NCI-H1092 (cell line): ENCODE measurements around the gene ZCCHC2.
A peak's percentile ranks its signal among the peaks of the same experiment; 100 is the strongest.

ENCODE experiments used
- DNase-seq: peaks from one replicate; lab custom pipeline; 2025; lab: John Stamatoyannopoulos, UW

Gene ZCCHC2

DNA sequence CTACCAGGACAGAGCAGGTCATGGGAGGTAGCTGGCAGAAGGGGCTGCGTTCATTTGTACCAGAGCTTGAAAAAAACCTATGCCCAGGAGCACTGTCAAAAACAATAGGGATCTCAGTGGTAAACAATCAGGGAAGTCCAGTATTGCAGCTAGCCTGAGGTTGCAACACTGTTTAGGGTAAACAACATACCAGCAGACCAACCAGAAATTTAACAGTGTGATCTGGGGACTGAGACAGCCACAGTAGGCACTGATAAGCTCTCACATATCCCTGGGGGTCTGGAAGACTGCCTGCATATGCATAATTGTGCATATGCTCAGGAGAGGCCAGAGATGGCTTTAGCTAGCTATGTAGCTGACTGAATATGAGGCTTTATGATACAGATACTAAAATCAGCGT, 12.0 kb upstream of the ZCCHC2 start:
- no peak for DNase-seq

DNA sequence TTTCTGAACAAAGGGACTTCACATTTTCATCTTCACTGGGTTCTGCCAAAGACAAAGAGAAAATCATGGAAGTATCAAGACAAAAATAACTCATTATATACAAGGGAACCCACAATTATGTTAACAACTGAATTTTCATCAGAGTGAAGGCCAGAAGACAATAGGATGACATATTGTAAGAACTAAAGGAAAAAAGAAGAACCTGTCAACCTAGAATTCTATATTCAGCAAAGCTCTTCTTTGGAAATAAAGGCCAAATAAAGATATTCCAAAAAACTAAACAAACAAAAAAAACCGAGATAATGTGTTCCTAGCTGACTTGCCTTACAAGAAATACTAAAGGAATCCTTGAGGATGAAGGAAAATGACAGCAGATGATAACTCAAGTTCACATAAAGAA, 10.3 kb upstream of the ZCCHC2 start:
- DNase-seq: no peak

DNA sequence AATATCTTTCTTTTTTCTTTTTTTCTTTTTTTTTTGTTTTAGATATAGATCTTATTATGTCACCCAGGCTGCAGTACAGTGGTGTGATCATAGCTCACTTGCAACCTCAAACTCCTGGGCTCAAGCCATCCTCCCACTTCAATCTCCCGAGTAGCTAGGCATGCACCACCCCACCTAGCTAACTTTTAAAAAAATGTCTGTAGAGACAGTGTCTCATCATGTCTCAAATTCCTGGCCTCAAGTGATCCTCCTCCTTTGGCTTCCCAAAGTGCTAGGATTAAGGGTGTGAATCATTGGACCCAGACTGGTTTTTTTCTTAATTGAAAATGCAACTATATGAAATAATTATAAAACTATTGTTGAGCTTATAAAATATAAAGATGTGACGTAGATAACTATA, 9.8 kb upstream of the ZCCHC2 start:
- no peak for DNase-seq

DNA sequence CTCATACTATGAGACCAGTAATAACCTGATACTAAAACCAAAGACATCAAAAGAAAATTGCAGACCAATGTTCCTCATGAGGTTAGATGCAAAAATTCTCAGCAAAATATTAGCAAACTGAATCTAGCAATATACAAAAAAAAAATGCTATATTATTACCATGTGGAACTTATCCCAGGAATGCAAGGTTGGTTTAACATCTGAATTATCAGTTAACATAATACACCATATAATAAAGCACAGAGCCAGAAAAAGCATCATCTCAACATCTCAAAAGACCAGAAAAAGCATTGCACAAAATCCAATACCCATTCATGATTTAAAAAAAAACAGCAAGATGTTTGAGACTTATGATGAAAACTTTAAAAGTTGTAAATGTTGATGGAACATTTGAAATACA, 8.3 kb upstream of the ZCCHC2 start:
- no peak for DNase-seq

DNA sequence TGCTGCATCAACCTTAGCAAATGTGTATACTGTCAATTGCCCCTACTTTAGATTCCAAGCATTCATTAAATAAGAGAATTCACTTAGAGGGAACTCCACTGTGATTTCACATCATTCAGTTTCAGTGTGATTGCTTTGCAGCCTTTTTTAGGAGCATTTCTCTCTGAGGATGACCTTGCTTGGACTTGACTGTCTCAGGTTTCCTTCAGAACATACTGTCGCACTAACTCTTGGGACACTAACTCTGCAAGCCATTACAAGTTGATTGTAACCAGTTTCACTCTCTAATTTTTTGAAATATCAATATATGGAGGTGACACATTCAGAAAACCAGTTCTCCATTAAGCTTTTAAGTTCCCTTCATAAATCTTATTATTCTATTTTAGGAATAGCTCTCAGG, 6.6 kb upstream of the ZCCHC2 start:
- DNase-seq: no peak

DNA sequence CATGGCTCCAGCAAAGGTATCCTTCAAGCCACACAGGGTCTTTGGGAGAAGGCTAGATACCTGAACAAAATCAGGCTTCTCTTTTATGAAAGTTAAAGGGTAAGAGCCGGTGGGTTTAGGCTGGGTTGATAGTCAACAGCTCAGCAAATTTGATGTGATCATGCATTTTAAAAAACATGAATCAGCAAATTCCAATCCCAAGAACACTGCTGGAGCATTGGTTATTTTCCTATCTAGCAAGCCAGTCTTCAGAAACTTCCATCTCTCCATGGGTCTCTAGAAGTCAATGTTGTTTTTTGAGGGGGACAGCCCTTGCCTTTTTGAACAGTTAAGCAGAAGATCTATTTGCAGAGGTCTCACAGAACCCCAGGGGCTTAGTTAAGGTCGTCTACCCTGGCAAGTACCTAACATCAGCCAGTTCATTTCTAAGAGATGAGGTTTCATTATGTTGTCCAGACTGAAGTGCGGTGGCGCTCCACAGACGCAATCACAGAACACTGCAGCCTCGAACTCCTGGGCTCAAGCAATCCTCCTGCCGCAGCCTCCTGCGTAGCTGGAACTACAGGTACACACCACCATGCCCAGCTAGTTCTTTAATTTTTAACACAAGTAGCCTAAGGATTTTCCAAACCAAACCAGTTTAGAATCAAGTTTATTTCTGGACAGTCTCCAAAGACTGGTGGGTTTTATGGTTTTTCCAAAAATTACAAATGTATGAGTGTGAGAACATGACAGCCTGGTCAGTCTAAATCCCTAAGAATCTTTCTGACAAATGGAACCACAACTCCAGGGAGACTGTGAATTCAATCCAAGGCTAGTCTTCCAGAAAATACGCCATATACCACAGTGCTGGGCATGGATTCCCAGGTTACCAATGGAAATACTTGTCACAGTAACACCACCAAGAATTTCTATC, 4.1 kb upstream of the ZCCHC2 start:
- no peak for DNase-seq

DNA sequence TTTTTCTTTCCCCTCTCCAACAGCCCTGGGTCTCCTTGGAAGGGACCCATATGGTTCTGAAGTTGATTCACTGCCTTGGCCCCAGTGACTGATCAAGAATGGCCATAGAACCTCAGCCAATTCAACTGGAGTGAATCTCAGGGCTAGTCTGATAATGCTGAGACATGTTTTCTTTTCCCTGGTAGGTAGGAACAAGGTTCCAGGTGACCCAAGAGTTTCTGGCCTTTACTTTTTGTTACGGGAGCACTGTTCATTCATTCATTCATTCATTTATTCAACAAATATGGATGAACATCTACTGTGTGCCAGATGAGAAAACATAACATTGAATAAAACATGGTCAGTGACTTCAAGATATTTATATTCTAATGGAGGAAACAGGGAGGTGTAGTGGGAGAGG, 3.1 kb upstream of the ZCCHC2 start:
- DNase-seq: no peak

DNA sequence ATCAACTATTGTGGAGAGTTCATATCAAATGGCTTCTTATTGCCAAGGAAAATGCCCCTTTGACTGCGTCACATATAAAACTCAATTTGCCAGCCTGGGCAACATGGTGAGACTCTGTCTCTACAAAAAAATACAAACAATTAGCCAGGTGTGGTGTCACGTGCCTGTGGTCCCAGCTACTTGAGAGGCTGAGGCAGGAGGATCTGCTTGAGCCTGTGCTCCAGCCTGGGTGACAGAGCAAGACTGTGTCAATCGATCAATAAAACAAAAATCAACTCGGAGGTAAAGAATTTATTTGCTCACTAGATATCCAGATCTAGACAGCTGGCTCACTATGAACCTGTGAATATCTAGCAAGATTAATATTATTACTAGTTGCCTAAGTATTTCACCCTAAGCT, 1.7 kb upstream of the ZCCHC2 start:
- DNase-seq: no peak

DNA sequence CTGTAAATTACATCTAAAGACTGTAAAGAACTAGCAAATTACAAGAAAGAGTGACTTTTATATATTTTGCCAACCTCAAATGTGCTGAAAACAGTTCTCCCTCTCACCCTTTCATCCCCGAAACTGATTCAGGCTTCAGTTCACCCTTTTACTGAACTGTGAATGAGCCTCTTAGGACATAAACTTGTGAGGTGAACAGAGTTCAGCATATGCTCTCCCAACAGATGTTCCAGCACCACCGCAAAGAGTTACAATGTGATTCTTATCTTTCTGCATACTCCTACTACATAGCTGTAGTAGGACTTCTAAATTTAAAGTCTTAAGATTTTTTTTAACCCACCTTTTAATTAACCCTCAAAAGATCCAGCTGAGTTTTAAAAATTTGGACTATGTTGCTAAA, 1.2 kb upstream of the ZCCHC2 start:
- no peak for DNase-seq

DNA sequence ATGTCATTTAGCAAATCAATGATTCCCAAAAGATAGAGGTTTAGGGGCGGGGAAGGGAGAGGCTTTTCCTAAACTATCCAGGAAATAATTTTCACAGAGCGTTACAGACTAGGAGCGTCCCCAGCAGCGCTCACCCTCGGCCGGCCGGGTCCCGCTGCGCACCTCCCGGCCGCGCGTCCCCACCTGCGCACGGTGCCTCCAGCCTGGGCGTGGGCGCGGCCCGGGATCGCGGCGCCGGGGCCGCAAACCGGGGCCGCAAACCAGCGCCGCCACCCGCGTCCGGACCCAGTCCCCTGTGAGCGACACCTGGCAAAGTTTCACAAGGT, 684 bp upstream of the ZCCHC2 start:
- DNase-seq: no peak

DNA sequence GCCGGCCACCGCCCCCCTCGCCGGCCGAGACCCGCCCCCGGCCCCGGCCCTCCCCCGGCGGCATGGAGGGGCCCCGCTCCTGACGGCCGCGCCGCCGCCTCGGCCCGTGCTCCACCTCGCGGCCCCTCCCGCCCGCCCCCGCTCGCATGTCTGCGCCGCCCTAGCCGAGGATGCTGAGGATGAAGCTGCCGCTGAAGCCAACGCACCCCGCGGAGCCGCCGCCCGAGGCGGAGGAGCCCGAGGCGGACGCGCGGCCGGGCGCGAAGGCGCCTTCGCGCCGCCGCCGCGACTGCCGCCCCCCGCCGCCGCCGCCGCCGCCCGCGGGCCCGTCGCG, 397 bp downstream of the ZCCHC2 start:
- DNase-seq: no peak

DNA sequence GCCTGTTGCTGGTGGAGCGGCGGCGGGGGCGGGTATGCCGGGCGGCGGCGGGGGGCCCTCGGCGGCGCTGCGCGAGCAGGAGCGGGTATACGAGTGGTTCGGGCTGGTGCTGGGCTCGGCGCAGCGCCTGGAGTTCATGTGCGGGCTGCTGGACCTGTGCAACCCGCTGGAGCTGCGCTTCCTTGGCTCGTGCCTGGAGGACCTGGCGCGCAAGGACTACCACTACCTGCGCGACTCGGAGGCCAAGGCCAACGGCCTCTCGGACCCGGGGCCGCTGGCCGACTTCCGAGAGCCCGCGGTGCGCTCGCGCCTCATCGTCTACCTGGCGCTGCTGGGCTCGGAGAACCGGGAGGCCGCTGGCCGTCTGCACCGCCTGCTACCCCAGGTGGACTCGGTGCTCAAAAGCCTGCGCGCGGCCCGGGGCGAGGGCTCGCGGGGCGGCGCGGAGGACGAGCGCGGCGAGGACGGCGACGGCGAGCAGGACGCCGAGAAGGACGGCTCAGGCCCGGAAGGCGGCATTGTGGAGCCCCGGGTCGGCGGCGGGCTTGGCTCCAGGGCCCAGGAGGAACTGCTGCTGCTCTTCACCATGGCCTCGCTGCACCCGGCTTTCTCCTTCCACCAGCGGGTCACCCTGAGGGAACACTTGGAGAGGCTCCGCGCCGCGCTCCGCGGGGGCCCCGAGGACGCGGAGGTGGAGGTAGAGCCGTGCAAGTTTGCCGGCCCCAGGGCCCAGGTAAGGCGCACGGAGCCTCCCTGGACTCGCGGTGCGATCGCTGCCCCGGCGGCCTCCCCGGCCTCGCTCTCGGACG, 1.0 kb downstream of the ZCCHC2 start:
- peak; percentile 41 for DNase-seq

DNA sequence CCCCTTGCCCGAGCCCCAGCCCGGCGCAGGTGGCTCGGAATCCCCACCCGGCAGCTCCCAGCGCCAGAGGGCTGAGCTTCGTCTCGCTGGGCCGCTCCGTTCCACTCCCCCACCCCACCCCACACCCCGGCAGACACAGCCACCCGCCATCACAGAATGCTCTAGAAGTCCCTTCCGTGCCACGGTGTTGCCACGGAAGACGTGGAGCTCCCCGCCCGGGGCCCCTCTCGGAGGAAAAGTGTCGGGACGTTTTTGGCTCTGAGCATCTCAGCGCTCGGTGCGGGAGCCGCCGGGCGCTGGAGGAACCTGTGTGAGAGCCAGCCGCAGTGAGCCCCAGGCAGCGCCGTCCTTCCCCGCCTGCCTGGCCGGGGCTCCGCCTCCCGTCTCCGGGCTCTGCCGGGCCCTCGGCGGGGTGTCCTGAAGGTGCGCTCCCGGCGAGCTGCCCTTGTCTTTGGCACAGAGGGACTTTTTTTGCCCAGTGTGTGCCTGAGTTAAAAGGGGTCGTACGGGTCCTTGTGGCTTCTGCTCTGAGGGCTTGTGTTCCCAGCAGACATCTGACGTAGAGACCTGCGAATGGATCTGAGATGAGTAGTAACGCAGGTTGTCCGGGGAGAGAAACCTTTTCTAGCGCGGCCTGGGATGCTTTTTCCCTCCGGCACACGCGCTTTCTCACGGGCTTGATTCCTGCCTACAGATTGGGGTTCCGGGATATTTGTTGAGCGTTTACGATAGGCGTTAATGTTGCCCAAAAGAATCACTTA, 1.8 kb downstream of the ZCCHC2 start:
- peak; percentile 26 for DNase-seq

DNA sequence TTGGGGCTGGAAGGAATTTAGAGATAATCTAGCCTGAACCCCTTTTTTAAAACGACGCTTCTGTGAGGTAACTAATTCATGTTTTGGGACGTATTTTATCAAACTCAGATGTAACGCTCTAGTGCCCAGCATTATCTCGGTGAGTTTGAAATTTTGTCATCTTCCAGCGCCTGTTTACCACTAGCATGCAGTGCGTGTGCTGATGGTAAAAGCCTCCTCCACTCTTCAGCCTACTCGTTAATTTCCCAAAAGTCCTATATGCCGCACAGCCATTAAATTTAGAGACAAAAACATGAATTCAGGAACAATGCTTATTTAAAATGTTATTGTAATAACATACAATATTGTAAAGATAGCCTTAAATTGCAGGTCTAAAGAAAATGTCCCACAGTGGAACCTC, 2.8 kb downstream of the ZCCHC2 start:
- no peak for DNase-seq

DNA sequence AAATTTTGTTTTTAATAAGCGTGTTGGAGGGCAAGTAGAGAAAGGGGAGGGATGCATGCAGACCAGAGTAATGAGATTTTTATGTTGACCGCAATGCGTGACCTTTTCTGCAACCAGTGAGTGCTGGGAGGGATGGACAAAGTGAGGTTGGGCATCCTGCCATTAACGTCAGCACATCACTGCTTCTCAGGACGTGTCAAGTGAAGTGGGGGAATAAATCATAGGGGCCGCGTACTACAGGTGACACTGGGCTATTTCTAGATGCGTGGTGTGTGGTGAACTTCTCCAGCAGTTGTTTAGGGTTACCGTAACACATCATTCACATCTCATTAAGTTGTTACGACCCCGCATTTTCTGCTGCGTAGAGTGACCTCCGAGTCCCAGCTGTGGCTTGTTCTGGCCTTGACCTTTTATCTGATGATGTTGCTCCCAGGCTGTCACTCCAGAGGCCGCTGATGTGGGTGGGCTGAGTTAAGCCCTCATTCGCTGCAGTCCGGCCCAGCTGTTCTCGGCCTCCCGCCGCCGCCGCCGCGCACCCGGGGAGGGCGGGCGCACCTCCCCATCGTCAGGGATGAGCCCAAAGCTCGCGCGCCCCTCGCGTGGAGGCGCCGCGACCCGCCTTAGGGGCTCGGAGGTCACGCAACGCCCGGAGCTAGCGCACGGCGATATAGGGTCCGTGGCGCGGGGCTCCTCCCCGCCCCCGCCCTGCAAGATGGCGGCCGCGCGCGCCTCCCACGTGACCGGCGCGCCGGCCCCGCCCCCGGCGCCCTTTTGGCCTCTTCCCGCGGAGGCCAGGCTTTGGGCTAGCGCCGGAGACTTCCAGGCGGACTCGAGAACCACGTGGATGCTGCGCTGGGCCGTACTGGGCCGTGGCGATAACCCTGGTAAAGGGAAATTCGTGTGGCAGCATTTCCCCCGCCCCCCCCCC, 3.5 kb downstream of the ZCCHC2 start:
- DNase-seq: peak; percentile 77

DNA sequence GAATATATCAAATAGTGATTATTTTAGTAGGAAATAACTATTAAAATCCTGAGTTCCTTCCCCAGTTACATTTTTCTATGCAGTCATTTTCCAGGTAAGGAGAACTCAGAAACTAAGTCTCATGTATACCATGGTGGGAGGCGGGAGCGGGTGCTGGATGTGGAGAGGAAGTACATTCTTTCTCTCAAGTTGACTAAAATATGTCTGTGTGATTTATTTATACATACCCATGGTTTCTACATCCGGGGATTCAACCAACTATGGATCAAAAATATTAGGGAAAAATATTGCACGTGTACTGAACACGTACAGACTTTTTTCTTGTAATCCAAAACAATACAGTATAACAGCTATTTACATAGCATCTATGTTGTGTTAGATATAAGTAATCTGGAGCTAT, 6.8 kb downstream of the ZCCHC2 start:
- no peak for DNase-seq

DNA sequence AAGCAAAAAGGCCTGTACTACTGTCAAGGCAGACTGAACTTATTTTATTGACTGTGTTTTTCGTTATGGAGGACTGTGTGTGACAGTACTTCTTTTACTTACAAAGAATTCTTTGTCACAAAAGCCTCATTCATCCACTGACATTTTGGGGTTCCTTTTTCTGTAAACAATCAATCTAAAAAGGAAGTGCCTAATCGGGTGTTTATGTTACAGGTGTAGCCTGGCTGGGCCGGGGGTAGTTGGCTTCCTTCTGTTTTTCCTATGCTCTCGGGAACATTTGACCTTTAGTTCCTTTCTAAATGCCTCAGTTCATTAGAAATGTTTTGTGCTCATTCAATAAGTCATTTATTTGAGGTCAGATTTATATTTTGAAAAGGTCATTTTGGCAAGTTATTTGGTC, 8.3 kb downstream of the ZCCHC2 start:
- no peak for DNase-seq

DNA sequence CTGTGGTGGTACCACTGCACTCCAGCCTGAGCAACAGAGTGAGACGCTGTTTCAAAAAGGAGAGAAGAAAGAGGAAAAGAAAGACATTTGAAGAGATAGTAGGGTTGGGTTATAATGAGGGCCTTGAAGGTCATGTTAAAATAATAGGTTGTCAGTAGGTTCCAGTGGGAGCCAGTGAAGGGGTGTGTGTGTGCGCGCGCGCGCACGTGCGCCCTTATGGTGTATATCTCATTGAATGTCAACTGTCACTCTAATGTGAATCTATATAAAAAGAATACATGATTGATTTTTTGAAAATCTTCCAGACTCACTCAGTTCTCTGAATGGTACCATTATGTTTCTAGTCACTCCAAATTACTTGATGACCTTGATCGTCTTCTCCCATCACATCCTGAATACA, 9.1 kb downstream of the ZCCHC2 start:
- DNase-seq: no peak

DNA sequence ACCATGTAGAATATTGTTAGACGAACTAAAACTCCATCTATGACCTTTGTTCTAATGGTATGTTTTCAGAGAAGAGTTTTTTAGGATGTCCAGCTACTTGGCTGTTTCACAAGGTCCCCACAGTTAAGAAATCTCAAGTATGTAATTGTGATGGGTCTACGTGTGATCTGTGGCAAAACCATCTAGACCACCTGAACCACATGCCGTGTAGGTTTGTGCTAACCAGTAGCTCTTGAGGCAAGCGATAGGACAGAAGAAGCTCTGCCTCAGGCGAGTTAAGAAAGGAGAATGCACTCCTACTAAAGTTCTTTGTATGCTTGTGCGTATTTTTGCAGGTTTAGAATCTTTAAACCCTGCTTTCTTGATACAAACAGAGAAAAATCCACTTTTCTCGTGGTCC, 13.2 kb downstream of the ZCCHC2 start:
- no peak for DNase-seq

DNA sequence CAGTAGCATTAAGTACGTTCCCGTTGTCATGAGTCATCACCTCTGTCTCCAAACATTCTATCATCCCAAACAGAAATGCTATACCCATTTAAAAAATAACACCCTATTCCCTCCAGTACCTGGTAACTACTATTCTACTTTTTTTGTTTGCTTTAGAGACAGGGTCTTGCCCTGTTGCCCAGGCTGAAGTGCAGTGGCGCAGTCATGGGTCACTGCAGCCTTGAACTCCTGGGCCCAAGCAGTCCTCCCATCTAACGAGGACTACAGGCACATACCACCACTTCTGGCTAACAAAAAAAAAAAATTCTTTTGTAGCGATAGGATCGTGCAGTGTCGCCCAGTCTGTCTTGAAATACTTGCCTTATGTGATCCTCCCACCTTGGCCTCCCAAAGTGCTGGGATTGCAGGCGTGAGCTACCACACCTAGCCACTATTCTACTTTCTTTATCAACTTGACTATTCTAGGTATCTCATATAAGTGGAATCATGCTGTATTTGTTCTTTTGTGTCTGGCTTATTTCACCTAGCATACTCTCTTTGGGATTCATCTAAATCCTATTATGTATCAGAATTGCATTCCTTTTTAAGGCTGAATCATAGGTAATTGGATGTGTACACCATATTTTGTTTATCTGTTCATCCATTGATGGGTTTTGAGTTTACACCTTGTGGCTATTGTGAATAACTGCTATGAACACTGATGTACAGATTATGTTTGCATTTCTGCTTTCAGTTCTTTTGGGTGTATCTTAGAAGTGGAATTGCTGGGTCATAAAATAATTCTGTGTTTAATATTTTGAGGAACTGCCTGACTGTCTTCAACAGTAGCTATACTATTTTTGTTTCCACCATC, 14.4 kb downstream of the ZCCHC2 start:
- no peak for DNase-seq

DNA sequence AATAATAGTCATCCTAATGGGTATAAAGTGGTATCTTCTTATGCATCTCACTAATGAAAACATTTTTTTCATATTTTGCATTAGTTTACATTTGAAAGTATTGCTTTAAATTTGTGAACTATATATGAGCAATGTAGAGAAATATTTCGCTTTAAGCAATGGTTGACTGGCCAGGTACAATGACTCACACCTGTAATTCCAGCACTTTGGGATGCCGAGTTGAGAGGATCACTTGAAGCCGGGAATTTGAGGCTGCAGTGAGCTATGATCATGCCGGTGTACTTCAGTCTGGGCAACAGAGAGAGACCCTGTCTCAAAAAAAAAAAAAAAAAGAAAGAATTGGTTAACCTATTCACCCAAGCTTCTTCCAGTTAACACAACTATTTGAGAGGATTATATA, 15.1 kb downstream of the ZCCHC2 start:
- no peak for DNase-seq
